Measurements from ENCODE around the gene PTPRB. TPM values are rescaled to one million over a fixed set of nuclear protein-coding genes. Genes with fewer than 3 reads are reported as not detected.

Gene PTPRB
- total RNA-seq, 6 experiments from 2014 or later: 12.7 to 35.9 (median 16.9) TPM

DNA sequence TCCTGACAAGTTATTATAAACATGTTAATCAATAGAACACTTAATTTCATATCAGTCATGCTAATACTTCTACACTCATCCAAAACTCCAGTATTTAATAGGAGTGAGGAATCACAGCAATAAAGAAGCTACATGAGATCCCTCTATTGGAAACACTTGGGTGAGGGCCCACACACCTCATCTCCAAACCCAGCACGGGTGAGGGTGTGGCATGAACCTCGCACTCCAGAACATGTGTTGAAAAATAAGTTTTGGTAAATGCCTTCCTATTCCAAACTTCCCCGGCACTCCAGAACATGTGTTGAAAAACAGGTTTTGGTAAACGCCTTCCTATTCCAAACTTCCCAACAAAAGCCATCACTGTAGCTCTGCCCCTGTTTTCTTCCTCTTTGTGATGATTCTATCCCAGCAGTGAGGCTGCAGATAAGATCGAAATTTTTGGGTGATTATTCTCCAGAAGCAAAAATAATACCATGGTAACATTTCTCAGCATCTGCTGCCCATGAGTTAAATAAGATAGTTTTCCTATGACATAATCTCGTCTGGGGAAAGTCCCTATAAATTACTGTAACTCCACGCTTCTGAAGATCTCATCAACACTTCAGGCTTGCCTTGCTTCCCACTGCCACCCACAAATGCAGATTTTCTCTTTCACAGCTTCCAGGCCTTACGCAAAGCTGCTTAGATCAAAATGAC is 24.4 kb upstream of the PTPRB start:
- no peak overlapping the region for H3K4me3 ChIP-seq
- ATAC-seq: no peak
- H3K9me3 ChIP-seq: no peaks in the 10 kb centered on the region
- no peaks in the 10 kb centered on the region for H3K4me1 ChIP-seq
- TF ChIP-seq, protein P1, sequence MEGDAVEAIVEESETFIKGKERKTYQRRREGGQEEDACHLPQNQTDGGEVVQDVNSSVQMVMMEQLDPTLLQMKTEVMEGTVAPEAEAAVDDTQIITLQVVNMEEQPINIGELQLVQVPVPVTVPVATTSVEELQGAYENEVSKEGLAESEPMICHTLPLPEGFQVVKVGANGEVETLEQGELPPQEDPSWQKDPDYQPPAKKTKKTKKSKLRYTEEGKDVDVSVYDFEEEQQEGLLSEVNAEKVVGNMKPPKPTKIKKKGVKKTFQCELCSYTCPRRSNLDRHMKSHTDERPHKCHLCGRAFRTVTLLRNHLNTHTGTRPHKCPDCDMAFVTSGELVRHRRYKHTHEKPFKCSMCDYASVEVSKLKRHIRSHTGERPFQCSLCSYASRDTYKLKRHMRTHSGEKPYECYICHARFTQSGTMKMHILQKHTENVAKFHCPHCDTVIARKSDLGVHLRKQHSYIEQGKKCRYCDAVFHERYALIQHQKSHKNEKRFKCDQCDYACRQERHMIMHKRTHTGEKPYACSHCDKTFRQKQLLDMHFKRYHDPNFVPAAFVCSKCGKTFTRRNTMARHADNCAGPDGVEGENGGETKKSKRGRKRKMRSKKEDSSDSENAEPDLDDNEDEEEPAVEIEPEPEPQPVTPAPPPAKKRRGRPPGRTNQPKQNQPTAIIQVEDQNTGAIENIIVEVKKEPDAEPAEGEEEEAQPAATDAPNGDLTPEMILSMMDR (IDR thresholded peaks at IDR 0.05): no peak
- TF ChIP-seq POLR2A (IDR thresholded peaks at IDR 0.05): no peak
- H3K36me3 ChIP-seq: no peaks in the 10 kb centered on the region
- DNase-seq: no peak
- no peaks in the 10 kb centered on the region for H3K27me3 ChIP-seq
- 42% methylated on average over 8 of the region's 8 CpGs for WGBS (ENCODE audit: insufficient coverage, low coverage, low lambda C conversion rate, missing lambda C conversion rate)
- intact Hi-C loops (cut with DNase I): no loop called here
- no peak overlapping the region for H3K27ac ChIP-seq

GRCh38 chr12:70660620-70661219 is 23.5 kb upstream of the PTPRB start:
- no peak overlapping the region for H3K27ac ChIP-seq
- DNase-seq: no peak
- TF ChIP-seq POLR2A (IDR thresholded peaks at IDR 0.05): no peak
- TF ChIP-seq, protein P1 (IDR thresholded peaks at IDR 0.05): no peak
- intact Hi-C loops (cut with DNase I): no loop called here
- no peaks in the 10 kb centered on the region for H3K27me3 ChIP-seq
- H3K4me3 ChIP-seq: no peak overlapping the region
- no peak for ATAC-seq
- H3K36me3 ChIP-seq: no peaks in the 10 kb centered on the region
- H3K4me1 ChIP-seq: no peaks in the 10 kb centered on the region
- no peaks in the 10 kb centered on the region for H3K9me3 ChIP-seq
- WGBS (ENCODE audit: insufficient coverage, low coverage, low lambda C conversion rate, missing lambda C conversion rate): 63% methylated on average over 5 of the region's 5 CpGs

GRCh38 chr12:70660002-70660604 is 22.9 kb upstream of the PTPRB start:
- ATAC-seq: no peak
- intact Hi-C loops (cut with DNase I): no loop called here

DNA sequence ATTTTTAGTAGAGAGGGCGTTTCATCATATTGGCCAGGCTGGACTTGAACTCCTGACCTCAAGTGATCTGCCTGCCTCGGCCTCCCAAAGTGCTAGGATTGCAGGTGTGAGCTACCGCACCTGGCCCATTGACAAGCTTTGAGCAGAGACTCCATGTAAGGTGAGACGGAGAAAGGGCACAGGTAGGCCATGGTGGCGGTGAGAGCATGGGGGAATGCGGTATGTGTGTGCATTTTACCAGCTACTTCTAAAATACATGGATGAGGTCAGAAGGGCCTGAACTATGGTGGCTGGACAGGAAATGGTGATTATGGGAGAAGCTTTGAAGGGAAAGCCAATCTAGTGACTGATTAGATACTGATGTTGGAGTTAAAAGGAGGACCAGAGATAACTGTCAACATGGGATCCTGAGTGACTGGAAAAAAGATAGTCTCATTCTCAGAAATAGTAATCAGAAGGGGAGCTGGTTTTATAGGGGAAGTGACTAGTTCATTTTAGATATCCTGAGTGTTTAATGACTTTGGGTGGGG is 21.9 kb upstream of the PTPRB start:
- WGBS (ENCODE audit: insufficient coverage, low coverage, low lambda C conversion rate, missing lambda C conversion rate): 76% methylated on average over 5 of the region's 6 CpGs
- no peak for DNase-seq
- ATAC-seq: no peak

More at GRCh38 chr12:70660002-70660604, 22.9 kb upstream of the PTPRB start:
- no peak for TF ChIP-seq POLR2A (IDR thresholded peaks at IDR 0.05)
- TF ChIP-seq, protein P1 (IDR thresholded peaks at IDR 0.05): no peak
- no peaks in the 10 kb centered on the region for H3K27me3 ChIP-seq
- H3K36me3 ChIP-seq: no peaks in the 10 kb centered on the region
- DNase-seq: no peak
- H3K4me3 ChIP-seq: no peak overlapping the region
- H3K9me3 ChIP-seq: no peaks in the 10 kb centered on the region
- no peaks in the 10 kb centered on the region for H3K4me1 ChIP-seq
- 81% methylated on average over 5 of the region's 5 CpGs for WGBS (ENCODE audit: insufficient coverage, low coverage, low lambda C conversion rate, missing lambda C conversion rate)
- no peak overlapping the region for H3K27ac ChIP-seq

More for the DNA sequence above, 21.9 kb upstream of the PTPRB start:
- TF ChIP-seq POLR2A (IDR thresholded peaks at IDR 0.05): no peak
- TF ChIP-seq, protein P1 (IDR thresholded peaks at IDR 0.05): no peak
- Histone ChIP-seq H3K27me3 (no peaks in the 10 kb centered on the region), H3K27ac (no peak overlapping the region), H3K4me1 (no peaks in the 10 kb centered on the region), H3K9me3 (no peaks in the 10 kb centered on the region), H3K4me3 (no peak overlapping the region), H3K36me3 (no peaks in the 10 kb centered on the region)
- intact Hi-C loops (cut with DNase I): no loop called here
